Measurements from ENCODE around the gene DTNB.

Gene DTNB

GRCh38 chr2:25544445-25544844 is 128.9 kb downstream of the DTNB start:
- Histone ChIP-seq H3K4me3 (replicated peaks; ENCODE audit: insufficient read depth, low read length) (no peak overlapping the region), H3K27ac (replicated peaks) (no peak overlapping the region), H3K27me3 (ENCODE audit: insufficient read depth, poor library complexity, severe bottlenecking) (no peaks in the 10 kb centered on the region)
- DNase-seq (ENCODE audit: low read depth in 1 of 2, low spot score in 1 of 2), result no peak
- TF ChIP-seq, protein P1, sequence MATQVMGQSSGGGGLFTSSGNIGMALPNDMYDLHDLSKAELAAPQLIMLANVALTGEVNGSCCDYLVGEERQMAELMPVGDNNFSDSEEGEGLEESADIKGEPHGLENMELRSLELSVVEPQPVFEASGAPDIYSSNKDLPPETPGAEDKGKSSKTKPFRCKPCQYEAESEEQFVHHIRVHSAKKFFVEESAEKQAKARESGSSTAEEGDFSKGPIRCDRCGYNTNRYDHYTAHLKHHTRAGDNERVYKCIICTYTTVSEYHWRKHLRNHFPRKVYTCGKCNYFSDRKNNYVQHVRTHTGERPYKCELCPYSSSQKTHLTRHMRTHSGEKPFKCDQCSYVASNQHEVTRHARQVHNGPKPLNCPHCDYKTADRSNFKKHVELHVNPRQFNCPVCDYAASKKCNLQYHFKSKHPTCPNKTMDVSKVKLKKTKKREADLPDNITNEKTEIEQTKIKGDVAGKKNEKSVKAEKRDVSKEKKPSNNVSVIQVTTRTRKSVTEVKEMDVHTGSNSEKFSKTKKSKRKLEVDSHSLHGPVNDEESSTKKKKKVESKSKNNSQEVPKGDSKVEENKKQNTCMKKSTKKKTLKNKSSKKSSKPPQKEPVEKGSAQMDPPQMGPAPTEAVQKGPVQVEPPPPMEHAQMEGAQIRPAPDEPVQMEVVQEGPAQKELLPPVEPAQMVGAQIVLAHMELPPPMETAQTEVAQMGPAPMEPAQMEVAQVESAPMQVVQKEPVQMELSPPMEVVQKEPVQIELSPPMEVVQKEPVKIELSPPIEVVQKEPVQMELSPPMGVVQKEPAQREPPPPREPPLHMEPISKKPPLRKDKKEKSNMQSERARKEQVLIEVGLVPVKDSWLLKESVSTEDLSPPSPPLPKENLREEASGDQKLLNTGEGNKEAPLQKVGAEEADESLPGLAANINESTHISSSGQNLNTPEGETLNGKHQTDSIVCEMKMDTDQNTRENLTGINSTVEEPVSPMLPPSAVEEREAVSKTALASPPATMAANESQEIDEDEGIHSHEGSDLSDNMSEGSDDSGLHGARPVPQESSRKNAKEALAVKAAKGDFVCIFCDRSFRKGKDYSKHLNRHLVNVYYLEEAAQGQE (IDR thresholded peaks at IDR 0.05; ENCODE audit: insufficient replicate concordance, low read depth), result no peak
- TF ChIP-seq SPI1 (IDR thresholded peaks at IDR 0.05; ENCODE audit: borderline replicate concordance, low read depth), result no peak
- TF ChIP-seq CTCF (IDR thresholded peaks at IDR 0.05; ENCODE audit: insufficient read depth, low read length), result no peak
- no peak for TF ChIP-seq GABPA (IDR thresholded peaks at IDR 0.05; ENCODE audit: low read depth)
- TF ChIP-seq POLR2AphosphoS5 (IDR thresholded peaks at IDR 0.05; ENCODE audit: low read depth), result no peak

GRCh38 chr2:25543939-25544338 is 129.4 kb downstream of the DTNB start:
- H3K4me3 ChIP-seq (replicated peaks; ENCODE audit: insufficient read depth, low read length), result no peak overlapping the region
- no peak for DNase-seq (ENCODE audit: low read depth in 1 of 2, low spot score in 1 of 2)
- H3K27ac ChIP-seq (replicated peaks), result no peak overlapping the region
- H3K27me3 ChIP-seq (ENCODE audit: insufficient read depth, poor library complexity, severe bottlenecking), result no peaks in the 10 kb centered on the region
- no peak for TF ChIP-seq SPI1 (IDR thresholded peaks at IDR 0.05; ENCODE audit: borderline replicate concordance, low read depth)
- TF ChIP-seq POLR2AphosphoS5 (IDR thresholded peaks at IDR 0.05; ENCODE audit: low read depth), result no peak
- no peak for TF ChIP-seq GABPA (IDR thresholded peaks at IDR 0.05; ENCODE audit: low read depth)
- no peak for TF ChIP-seq CTCF (IDR thresholded peaks at IDR 0.05; ENCODE audit: insufficient read depth, low read length)
- TF ChIP-seq, protein P1 (IDR thresholded peaks at IDR 0.05; ENCODE audit: insufficient replicate concordance, low read depth), result no peak

DNA sequence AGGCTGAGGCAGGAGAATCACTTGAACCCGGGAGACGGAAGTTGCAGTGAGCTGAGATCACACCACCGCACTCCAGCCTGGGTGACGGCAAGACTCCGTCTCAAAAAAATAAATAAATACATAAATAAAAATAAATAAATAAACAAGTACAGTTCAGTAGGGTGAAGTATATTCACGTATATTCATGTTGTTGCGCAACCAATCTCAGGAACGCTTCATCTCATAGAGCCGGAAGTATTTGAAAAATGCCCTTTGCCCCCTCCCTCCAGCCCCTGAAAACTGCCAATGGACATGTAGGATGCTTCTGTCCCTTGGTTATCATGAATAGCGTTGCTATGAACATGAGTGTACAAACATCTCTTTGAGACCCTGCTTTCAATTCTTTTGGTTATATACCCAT is 132.0 kb downstream of the DTNB start:
- TF ChIP-seq GABPA (IDR thresholded peaks at IDR 0.05; ENCODE audit: low read depth), result no peak
- no peak for TF ChIP-seq POLR2AphosphoS5 (IDR thresholded peaks at IDR 0.05; ENCODE audit: low read depth)
- no peak for DNase-seq (ENCODE audit: low read depth in 1 of 2, low spot score in 1 of 2)
- Histone ChIP-seq H3K27ac (replicated peaks) (no peak overlapping the region), H3K4me3 (replicated peaks; ENCODE audit: insufficient read depth, low read length) (no peak overlapping the region), H3K27me3 (ENCODE audit: insufficient read depth, poor library complexity, severe bottlenecking) (no peaks in the 10 kb centered on the region)

DNA sequence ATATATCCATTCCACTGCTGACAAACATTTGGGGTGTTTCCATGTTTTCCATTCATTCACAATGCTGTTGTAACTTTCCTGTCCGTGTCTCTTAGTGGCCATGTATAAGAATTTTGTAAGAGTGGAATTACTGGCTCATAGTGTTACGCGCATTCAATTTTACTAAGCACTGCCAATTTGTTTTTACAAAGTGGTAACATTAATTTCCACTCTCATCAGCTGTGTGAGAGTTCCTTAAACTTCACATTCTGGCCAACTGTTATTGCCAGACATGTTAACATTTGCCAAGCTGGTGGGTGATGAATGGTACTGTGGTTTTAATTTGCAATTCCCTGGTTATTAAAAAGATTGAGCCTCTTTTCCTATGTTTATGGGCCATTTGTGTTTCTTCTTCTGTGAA is 134.2 kb downstream of the DTNB start:
- no peak overlapping the region for H3K4me3 ChIP-seq (replicated peaks; ENCODE audit: insufficient read depth, low read length)
- H3K27ac ChIP-seq (replicated peaks), result no peak overlapping the region
- H3K27me3 ChIP-seq (ENCODE audit: insufficient read depth, poor library complexity, severe bottlenecking), result no peaks in the 10 kb centered on the region
- no peak for DNase-seq (ENCODE audit: low read depth in 1 of 2, low spot score in 1 of 2)
- TF ChIP-seq, protein P1 (IDR thresholded peaks at IDR 0.05; ENCODE audit: insufficient replicate concordance, low read depth), result no peak
- TF ChIP-seq CTCF (IDR thresholded peaks at IDR 0.05; ENCODE audit: insufficient read depth, low read length) (no peak), POLR2AphosphoS5 (IDR thresholded peaks at IDR 0.05; ENCODE audit: low read depth) (no peak), SPI1 (IDR thresholded peaks at IDR 0.05; ENCODE audit: borderline replicate concordance, low read depth) (no peak), GABPA (IDR thresholded peaks at IDR 0.05; ENCODE audit: low read depth) (no peak)
